ENCODE measurements around the gene ANP32E. TPM values are rescaled to one million over a fixed set of nuclear protein-coding genes. Genes with fewer than 3 reads are reported as not detected.
"Not testable (repeated sequence)": the region's sequence is repeated elsewhere in the genome, so short reads cannot be mapped to it uniquely, and the experiment has no call there.

Gene ANP32E
- total and polyA plus RNA-seq, 7 experiments from 2014 or later = 35.6 to 156 (median 44.8) TPM

DNA sequence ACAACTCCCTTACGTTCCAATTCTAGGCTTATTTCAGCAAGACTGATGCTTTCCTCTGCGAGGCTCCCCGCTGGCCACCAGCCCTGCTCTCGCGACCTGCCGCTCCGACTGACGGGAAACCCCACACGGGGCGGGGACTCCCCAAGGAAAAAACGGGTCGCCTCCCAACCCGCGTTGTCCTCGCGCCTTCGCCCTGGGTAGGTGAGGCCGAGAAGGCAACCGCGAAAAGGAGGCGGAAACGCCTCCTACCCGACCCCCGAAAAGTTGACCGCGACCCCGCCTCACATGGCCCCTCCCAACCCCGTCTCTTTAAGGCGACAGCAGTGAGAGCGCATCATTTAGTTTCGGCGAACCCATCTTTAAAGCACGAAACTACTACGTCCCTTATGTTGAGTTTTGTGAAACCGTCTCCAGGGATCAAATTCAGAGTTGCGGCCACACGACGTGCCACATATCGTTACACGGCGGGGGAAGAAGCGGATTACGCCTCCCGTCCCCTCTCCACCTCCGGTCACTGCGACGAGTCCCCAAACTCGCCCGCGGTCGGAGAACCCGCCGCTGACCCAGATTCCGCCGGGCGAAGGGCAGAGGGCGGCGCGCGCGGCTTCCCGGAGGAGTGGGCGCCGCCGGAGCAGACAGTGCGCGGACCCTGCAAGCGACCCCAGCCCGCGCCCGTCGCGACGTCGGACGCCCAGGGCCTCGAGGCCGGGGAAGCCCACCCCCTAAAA is 1.2 kb downstream of the ANP32E start:
- Mint-ChIP-seq H3K4me1 (peaks cover 11 to 19% (median 18%) of the 10 kb centered on the region in 7 donors), H3K9me3 (no peaks in the 10 kb centered on the region), H3K36me3 (peaks cover 0 to 7% (median 0%) of the 10 kb centered on the region in 5 donors), H3K27me3 (peaks cover 0 to 2% (median 0%) of the 10 kb centered on the region in 5 donors), H3K4me3 (peak overlapping the region in 1 of 10 donors; percentile 93), H3K27ac (peak overlapping the region in 4 of 9 donors; percentile 97 to 99 (median 98))
- Histone ChIP-seq H3K4me1 (ENCODE audit: control insufficient read depth in 2 of 2, insufficient read depth in 2 of 2, low read length in 2 of 2) (peaks cover 0 to 7% of the 10 kb centered on the region in 2 donors), H3K9me3 (ENCODE audit: control insufficient read depth in 2 of 3, low read length in 3 of 3) (no peaks in the 10 kb centered on the region), H3K27ac (ENCODE audit: low read depth, low read length) (peak overlapping the region; percentile 97), H3K4me3 (ENCODE audit: low read length) (peak overlapping the region; percentile 98), H3K36me3 (ENCODE audit: control insufficient read depth in 2 of 3, insufficient read depth in 3 of 3, low read length in 3 of 3) (peaks cover 0 to 12% (median 0%) of the 10 kb centered on the region in 3 experiments), H3K27me3 (ENCODE audit: control insufficient read depth in 2 of 2, insufficient read depth in 2 of 2, low read length in 2 of 2) (no peaks in the 10 kb centered on the region)
- intact Hi-C loops (cut with micrococcal nuclease) = loop anchor here (1.0 to 10.0 kb wide), 4 partner anchors 21 to 220 kb away; no protein-coding TSS in a partner anchor
- CTCF ChIA-PET = interaction anchor here (0.9 kb wide), 2 partner anchors 20 to 21 kb away, joined by 3 to 4 read pairs; no protein-coding TSS in a partner anchor
- DNase-seq (peak; percentile 71 to 92 (median 77)), ATAC-seq (peak; percentile 65)
- POLR2A ChIA-PET = interaction anchor here (0.6 to 3.9 kb wide), 19 partner anchors 10 to 645 kb away, joined by 3 to 28 read pairs (median 4); partner anchors contain the start of gene RPRD2

DNA sequence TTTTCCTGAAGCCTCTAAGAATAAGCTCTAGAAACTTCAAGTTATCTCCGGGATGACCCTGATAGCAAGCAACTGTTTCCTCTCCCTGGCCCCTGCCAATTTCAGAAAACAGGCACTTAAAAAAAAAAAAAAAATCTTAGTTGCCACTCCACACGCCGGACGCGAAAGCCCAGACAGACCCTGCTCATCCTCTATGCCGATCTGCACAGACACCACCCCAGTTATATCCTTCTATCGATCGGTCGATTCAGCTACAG is 1.7 kb downstream of the ANP32E start:
- POLR2A ChIA-PET = interaction anchor here (0.6 to 3.9 kb wide), 17 partner anchors 9 to 397 kb away, joined by 3 to 28 read pairs (median 4); partner anchors contain the start of gene RPRD2
- Histone ChIP-seq H3K4me1 (ENCODE audit: control insufficient read depth in 2 of 2, insufficient read depth in 2 of 2, low read length in 2 of 2) (peaks cover 0 to 7% of the 10 kb centered on the region in 2 donors), H3K36me3 (ENCODE audit: control insufficient read depth in 2 of 3, insufficient read depth in 3 of 3, low read length in 3 of 3) (peaks cover 0 to 15% (median 0%) of the 10 kb centered on the region in 3 experiments), H3K27me3 (ENCODE audit: control insufficient read depth in 2 of 2, insufficient read depth in 2 of 2, low read length in 2 of 2) (no peaks in the 10 kb centered on the region), H3K9me3 (ENCODE audit: control insufficient read depth in 2 of 3, low read length in 3 of 3) (no peaks in the 10 kb centered on the region), H3K4me3 (ENCODE audit: low read length) (peak overlapping the region; percentile 98), H3K27ac (ENCODE audit: low read depth, low read length) (peak overlapping the region; percentile 97)
- Mint-ChIP-seq H3K27ac (peak overlapping the region in 4 of 9 donors; percentile 97 to 99 (median 98)), H3K9me3 (no peaks in the 10 kb centered on the region), H3K4me1 (peaks cover 11 to 19% (median 18%) of the 10 kb centered on the region in 7 donors), H3K27me3 (no peaks in the 10 kb centered on the region), H3K4me3 (peak overlapping the region in 1 of 10 donors; percentile 93), H3K36me3 (peaks cover 0 to 9% (median 0%) of the 10 kb centered on the region in 5 donors)
- CTCF ChIA-PET = interaction anchor here (0.9 to 1.0 kb wide), 2 partner anchors 22 to 47 kb away, joined by 3 to 4 read pairs; no protein-coding TSS in a partner anchor
- ATAC-seq = no peak
- DNase-seq = no peak
- intact Hi-C loops (cut with micrococcal nuclease) = loop anchor here (1.0 to 10.0 kb wide), 4 partner anchors 21 to 221 kb away; no protein-coding TSS in a partner anchor

DNA sequence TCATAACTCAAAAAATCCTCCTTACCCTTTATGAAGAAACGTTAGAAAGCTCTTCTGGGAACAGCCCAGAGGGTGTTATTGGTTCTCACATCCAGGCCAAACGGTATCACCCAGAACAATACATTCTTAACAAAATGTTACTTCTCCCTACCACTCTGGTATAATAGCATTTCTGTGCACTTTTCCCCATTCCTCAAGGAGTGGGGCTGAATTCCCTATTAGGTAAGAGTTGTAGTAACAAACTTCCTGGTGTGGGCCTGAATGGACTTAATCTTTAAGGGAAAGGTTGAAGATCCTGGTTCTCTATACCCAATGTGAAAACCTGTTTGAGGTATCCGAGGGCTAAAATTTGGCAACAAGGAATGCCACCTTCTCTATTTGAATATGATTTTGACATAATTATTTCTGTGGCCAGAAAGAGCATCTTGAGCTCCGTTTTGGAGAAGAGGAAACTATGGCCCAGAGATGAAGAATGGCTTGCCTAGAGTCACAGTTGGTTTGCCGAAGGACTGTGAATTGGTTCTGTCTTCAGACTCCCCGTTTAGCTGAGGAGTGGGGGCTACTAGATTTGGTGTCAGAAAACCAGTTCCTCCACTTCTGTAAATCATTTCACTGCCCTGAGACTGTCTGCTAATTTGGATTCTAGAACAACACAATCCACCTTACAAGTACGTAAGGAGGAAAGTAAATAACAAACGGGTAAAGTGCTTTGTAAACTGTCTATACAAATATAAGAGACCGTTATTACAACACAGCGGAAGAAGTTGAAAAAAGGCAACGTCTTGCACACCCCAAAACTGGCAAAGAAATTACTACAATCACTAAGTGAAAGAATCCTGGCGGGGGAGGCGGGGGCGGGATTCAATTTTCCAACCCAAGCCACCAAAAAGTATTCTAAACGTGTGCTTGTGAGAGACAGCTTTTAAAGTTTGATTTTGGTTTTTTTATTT is 2.3 kb downstream of the ANP32E start:
- intact Hi-C loops (cut with micrococcal nuclease) = loop anchor here (1.0 to 10.0 kb wide), 4 partner anchors 20 to 221 kb away; no protein-coding TSS in a partner anchor
- Mint-ChIP-seq H3K4me1 (peaks cover 11 to 21% (median 18%) of the 10 kb centered on the region in 7 donors), H3K4me3 (peak overlapping the region in 1 of 10 donors; percentile 93), H3K9me3 (no peaks in the 10 kb centered on the region), H3K27me3 (no peaks in the 10 kb centered on the region), H3K36me3 (peaks cover 0 to 12% (median 4%) of the 10 kb centered on the region in 5 donors), H3K27ac (peak overlapping the region in 4 of 9 donors; percentile 97 to 99 (median 98))
- DNase-seq = peak in 4 of 9 donors; percentile 11 to 49 (median 21)
- Histone ChIP-seq H3K9me3 (ENCODE audit: control insufficient read depth in 2 of 3, low read length in 3 of 3) (no peaks in the 10 kb centered on the region), H3K4me3 (ENCODE audit: low read length) (peak overlapping the region; percentile 98), H3K27ac (ENCODE audit: low read depth, low read length) (peak overlapping the region; percentile 97), H3K4me1 (ENCODE audit: control insufficient read depth in 2 of 2, insufficient read depth in 2 of 2, low read length in 2 of 2) (peaks cover 0 to 7% of the 10 kb centered on the region in 2 donors), H3K27me3 (ENCODE audit: control insufficient read depth in 2 of 2, insufficient read depth in 2 of 2, low read length in 2 of 2) (no peaks in the 10 kb centered on the region), H3K36me3 (ENCODE audit: control insufficient read depth in 2 of 3, insufficient read depth in 3 of 3, low read length in 3 of 3) (peaks cover 0 to 19% (median 0%) of the 10 kb centered on the region in 3 experiments)
- ChIA-PET CTCF (interaction anchor here (0.9 to 1.0 kb wide), 2 partner anchors 22 to 47 kb away, joined by 3 to 4 read pairs; no protein-coding TSS in a partner anchor), POLR2A (interaction anchor here (0.6 to 3.9 kb wide), 24 partner anchors 9 to 390 kb away, joined by 3 to 28 read pairs (median 4); partner anchors contain the start of genes APH1A, MCL1 and RPRD2)
- ATAC-seq = no peak

DNA sequence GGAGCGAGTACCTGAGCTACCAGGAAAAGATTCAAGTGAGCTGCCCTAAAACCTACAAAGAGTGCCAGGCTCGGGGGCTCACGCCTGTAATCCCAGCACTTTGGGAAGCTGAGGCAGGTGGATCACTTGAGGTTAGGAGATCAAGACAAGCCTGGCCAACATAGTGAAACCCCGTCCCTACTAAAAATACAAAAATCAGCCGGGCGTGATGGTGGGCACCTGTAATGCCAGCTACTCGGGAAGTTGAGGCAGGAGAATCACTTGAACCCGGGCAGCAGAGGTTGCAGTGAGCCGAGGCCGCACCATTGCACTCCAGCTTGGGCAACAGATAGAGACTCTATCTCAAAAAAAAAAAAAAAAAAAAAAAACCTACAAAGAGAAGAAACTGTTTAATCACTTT is 3.0 kb downstream of the ANP32E start:
- CTCF ChIA-PET = interaction anchor here (0.7 kb wide), 1 partner anchor 23 kb away, joined by 3 read pairs; no protein-coding TSS in a partner anchor
- not testable (repeated sequence) for H3K9me3 Mint-ChIP-seq
- H3K27ac Mint-ChIP-seq = peak overlapping the region in 4 of 9 donors; percentile 97 to 99 (median 98)

DNA sequence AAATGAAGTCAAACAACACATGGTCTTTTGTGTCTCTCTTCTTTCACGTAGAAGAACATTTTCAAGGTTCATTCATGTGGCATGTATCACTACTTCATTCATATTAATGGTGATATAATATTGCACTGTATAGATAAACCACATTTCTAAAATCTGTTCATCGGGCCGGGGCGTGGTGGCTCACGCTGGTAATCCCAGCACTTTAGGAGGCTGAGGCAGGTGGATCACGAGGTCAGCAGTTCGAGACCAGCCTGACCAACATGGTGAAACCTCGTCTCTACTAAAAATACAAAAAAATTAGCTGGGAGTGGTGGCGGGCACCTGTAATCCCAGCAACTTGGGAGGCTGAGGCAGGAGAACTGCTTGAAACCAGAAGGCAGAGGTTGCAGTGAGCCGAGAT is 7.7 kb downstream of the ANP32E start:
- CTCF ChIA-PET; intact Hi-C loops (cut with micrococcal nuclease); H3K9me3 Mint-ChIP-seq; H3K9me3 ChIP-seq (ENCODE audit: control insufficient read depth in 2 of 3, low read length in 3 of 3); H3K4me3 Mint-ChIP-seq; H3K27me3 Mint-ChIP-seq; H3K27ac ChIP-seq (ENCODE audit: low read depth, low read length); H3K4me1 ChIP-seq (ENCODE audit: control insufficient read depth in 2 of 2, insufficient read depth in 2 of 2, low read length in 2 of 2); H3K27me3 ChIP-seq (ENCODE audit: control insufficient read depth in 2 of 2, insufficient read depth in 2 of 2, low read length in 2 of 2); ATAC-seq; DNase-seq; H3K4me3 ChIP-seq (ENCODE audit: low read length); H3K27ac Mint-ChIP-seq: not testable (repeated sequence)
- peaks cover 0 to 38% (median 4%) of the 10 kb centered on the region in 3 experiments for H3K36me3 ChIP-seq (ENCODE audit: control insufficient read depth in 2 of 3, insufficient read depth in 3 of 3, low read length in 3 of 3)
- H3K36me3 Mint-ChIP-seq = peaks cover 16 to 38% (median 30%) of the 10 kb centered on the region in 5 donors
- POLR2A ChIA-PET = interaction anchor here (0.8 to 1.2 kb wide), 3 partner anchors 68 to 342 kb away, joined by 3 to 4 read pairs (median 3); a partner anchor contains a TSS
- H3K4me1 Mint-ChIP-seq = peaks cover 0 to 28% (median 4%) of the 10 kb centered on the region in 7 donors

More for the DNA sequence above, 3.0 kb downstream of the ANP32E start:
- Mint-ChIP-seq H3K4me3 (peak overlapping the region in 4 of 10 donors; percentile 7 to 73 (median 22)), H3K36me3 (peaks cover 0 to 15% (median 7%) of the 10 kb centered on the region in 5 donors), H3K4me1 (peaks cover 11 to 21% (median 18%) of the 10 kb centered on the region in 7 donors)
- not testable (repeated sequence) for ATAC-seq; H3K27me3 Mint-ChIP-seq; H3K9me3 ChIP-seq (ENCODE audit: control insufficient read depth in 2 of 3, low read length in 3 of 3); H3K4me3 ChIP-seq (ENCODE audit: low read length); H3K27me3 ChIP-seq (ENCODE audit: control insufficient read depth in 2 of 2, insufficient read depth in 2 of 2, low read length in 2 of 2); DNase-seq; H3K4me1 ChIP-seq (ENCODE audit: control insufficient read depth in 2 of 2, insufficient read depth in 2 of 2, low read length in 2 of 2)
- Histone ChIP-seq H3K36me3 (ENCODE audit: control insufficient read depth in 2 of 3, insufficient read depth in 3 of 3, low read length in 3 of 3) (peaks cover 0 to 19% (median 0%) of the 10 kb centered on the region in 3 experiments), H3K27ac (ENCODE audit: low read depth, low read length) (peak overlapping the region; percentile 97)
- intact Hi-C loops (cut with micrococcal nuclease) = loop anchor here in 1 of 2 donors (10.0 kb wide), 1 partner anchor 222 kb away; no protein-coding TSS in a partner anchor
- POLR2A ChIA-PET = interaction anchor here (0.6 to 3.9 kb wide), 9 partner anchors 12 to 389 kb away, joined by 3 to 28 read pairs (median 3); partner anchors contain the start of genes APH1A and MCL1

Measured in naive thymus-derived CD4-positive, alpha-beta T cell (primary cell).